ENCODE measurements around the gene MOBP.

The MOBP gene

GRCh38 chr3:39519554-39520288 lies 52.2 kb downstream of the MOBP start:
- Mint-ChIP-seq H3K9me3 (peaks cover 7% of the 10 kb centered on the region), H3K4me3 (no peak overlapping the region), H3K27ac (no peak overlapping the region), H3K4me1 (no peaks in the 10 kb centered on the region), H3K36me3 (ENCODE audit: low read depth) (no peaks in the 10 kb centered on the region), H3K27me3 (ENCODE audit: low read depth) (peaks cover 7% of the 10 kb centered on the region)
- TF ChIP-seq CTCF (IDR thresholded peaks at IDR 0.05; ENCODE audit: unreplicated experiment in 3 of 3), result no peak

- Mint-ChIP-seq H3K4me3 (no peak overlapping the region), H3K27ac (no peak overlapping the region), H3K9me3 (peaks cover 13% of the 10 kb centered on the region), H3K4me1 (no peaks in the 10 kb centered on the region), H3K36me3 (ENCODE audit: low read depth) (no peaks in the 10 kb centered on the region), H3K27me3 (ENCODE audit: low read depth) (peaks cover 3% of the 10 kb centered on the region)
- TF ChIP-seq CTCF (IDR thresholded peaks at IDR 0.05; ENCODE audit: unreplicated experiment in 3 of 3), result no peak
These were observed 54.0 kb downstream of the MOBP start for GRCh38 chr3:39521456-39521855.

DNA sequence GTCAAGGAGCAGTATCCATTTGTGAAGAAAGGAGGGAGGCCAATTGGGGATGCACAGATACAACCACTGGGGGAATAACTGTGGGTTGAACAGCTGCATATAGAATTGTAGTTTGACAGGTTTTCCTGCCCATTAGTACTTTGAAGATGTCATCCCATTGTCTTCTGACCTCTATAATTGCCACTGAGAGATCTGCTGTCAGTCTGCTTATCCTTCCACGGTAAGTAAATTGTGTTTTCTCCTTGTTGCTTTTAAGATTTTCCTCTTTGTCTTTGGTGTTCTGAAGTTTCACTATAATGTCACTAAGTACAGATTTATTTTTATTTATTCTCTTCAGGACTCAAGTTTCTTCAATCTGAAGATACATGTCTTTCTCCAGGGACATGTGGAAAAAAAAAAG lies 56.6 kb downstream of the MOBP start:
- H3K27ac Mint-ChIP-seq, result no peak overlapping the region
- TF ChIP-seq CTCF (IDR thresholded peaks at IDR 0.05; ENCODE audit: unreplicated experiment in 3 of 3), result no peak
- H3K4me3 Mint-ChIP-seq, result no peak overlapping the region
- no peaks in the 10 kb centered on the region for H3K4me1 Mint-ChIP-seq
- H3K36me3 Mint-ChIP-seq (ENCODE audit: low read depth), result no peaks in the 10 kb centered on the region
- peaks cover 13% of the 10 kb centered on the region for H3K9me3 Mint-ChIP-seq
- H3K27me3 Mint-ChIP-seq (ENCODE audit: low read depth), result no peaks in the 10 kb centered on the region

GRCh38 chr3:39528844-39529243 lies 61.4 kb downstream of the MOBP start:
- TF ChIP-seq CTCF (IDR thresholded peaks at IDR 0.05; ENCODE audit: unreplicated experiment in 3 of 3), result no peak
- Mint-ChIP-seq H3K27me3 (ENCODE audit: low read depth) (no peaks in the 10 kb centered on the region), H3K4me3 (no peak overlapping the region), H3K27ac (no peak overlapping the region), H3K9me3 (peaks cover 13% of the 10 kb centered on the region), H3K4me1 (no peaks in the 10 kb centered on the region), H3K36me3 (ENCODE audit: low read depth) (no peaks in the 10 kb centered on the region)

DNA sequence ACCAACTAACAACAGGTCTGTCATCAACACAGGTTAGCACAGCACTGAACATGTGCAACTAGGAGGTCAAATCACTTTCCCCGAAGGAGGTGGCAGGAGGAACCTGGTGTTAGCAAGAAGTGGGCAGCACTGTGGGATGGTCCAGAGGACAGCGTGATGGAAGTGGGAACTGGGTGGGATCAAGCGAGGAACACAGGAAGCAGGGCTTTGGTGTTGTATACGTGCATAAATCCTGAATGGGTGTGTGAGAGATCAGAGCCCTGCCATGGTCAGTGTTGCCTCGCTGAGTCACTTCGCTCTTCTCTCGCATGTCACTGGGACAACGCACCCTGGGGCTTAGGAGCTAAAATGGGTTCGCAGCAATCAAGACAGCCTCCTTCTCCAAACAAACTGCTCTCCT lies 62.1 kb downstream of the MOBP start:
- no peak for TF ChIP-seq CTCF (IDR thresholded peaks at IDR 0.05; ENCODE audit: unreplicated experiment in 3 of 3)
- Mint-ChIP-seq H3K4me1 (no peaks in the 10 kb centered on the region), H3K27ac (no peak overlapping the region), H3K36me3 (ENCODE audit: low read depth) (no peaks in the 10 kb centered on the region), H3K27me3 (ENCODE audit: low read depth) (no peaks in the 10 kb centered on the region), H3K9me3 (peaks cover 7% of the 10 kb centered on the region), H3K4me3 (no peak overlapping the region)

DNA sequence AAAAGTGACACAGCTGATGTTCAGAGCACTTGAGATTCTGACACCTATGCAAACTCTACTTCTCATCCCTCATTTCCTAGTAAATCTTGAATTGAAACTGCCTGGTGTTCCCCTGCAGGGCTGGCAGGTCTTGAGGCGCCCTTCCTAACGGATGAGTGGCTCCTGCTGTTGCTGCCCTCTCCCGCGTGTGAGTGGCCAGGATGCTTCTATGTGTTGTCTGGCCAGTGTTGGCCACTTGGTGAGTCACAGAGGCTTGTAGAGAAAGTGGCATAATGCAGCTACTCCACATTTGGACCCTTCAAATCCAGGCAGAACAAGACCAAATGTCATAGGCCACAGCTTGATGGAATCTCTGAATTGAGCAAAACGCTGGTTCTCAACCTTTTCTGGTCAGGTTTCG lies 63.6 kb downstream of the MOBP start:
- Mint-ChIP-seq H3K4me3 (no peak overlapping the region), H3K27me3 (ENCODE audit: low read depth) (peaks cover 3% of the 10 kb centered on the region), H3K9me3 (no peaks in the 10 kb centered on the region), H3K36me3 (ENCODE audit: low read depth) (no peaks in the 10 kb centered on the region), H3K27ac (no peak overlapping the region), H3K4me1 (no peaks in the 10 kb centered on the region)
- no peak for TF ChIP-seq CTCF (IDR thresholded peaks at IDR 0.05; ENCODE audit: unreplicated experiment in 3 of 3)

Measured in nephron (organoid).